D341Med (cell line): ENCODE results near the gene TRAPPC6A.
"Not testable (repeated sequence)": the region's sequence is repeated elsewhere in the genome, so short reads cannot be mapped to it uniquely, and the experiment has no call there.

ENCODE experiments used
- DNase-seq: peaks from one replicate; pipeline ENCODE4 v3.0.0; 2012; ENCODE audit warnings: low spot score

The TRAPPC6A gene

DNA sequence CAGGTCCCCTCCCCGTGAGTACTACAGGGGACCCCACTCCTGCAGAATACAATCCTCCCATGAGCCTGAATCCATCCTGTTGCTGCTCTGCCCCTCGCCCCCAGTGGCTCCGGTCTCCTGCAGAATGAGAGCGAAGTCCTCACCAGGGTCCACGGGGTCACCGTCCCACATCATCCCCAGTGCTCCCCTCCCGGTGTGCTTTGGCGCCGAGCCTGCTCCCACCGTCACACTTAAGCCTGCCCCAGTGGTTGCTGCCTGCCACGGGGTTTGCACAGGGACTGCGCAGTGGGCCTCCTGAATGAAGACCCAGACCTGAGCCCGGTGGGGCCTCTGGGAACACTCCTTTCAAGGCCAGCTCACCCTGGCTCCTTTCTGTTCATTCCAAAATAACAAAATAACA, 47.8 kb downstream of the TRAPPC6A start:
- DNase-seq: no peak

DNA sequence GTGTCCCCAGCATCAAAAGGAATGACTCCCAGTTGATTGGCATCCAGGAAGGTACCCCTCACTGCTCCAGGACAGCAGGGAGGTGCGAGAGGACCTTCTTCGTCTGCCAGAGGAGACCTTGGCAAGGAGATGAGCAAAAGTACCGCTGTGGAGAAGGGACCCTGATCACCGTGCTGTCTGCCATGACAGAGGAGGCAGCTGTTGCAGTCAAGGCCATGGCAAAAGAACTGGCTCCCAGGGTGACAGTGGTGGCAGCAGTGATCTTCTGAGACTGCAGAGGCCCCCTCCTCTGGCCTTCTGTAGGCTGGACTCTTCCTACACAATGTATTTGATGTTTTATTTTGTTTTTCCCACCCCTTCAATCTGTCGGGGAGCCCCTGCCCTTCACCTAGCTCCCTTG, 49.2 kb downstream of the TRAPPC6A start:
- DNase-seq: no peak

DNA sequence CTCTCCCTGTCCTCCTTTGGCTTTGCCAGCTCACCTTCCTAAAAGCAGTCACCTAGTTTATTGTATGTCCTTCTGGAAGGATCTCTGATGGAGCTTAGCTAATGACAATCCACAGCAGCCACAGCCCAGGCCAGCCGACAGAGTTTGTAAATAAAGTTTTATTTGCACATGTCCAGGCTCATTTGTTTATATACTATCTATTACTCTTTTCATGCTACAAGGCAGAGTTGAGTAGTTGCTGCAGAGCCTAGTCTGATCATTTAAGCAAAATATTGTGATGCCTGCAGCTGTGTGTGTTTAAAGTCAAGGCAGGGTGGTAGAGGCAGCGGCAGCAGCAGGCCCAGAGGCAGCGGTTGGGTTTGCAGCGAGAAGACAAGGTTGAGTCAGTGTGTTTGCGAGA, 49.9 kb downstream of the TRAPPC6A start:
- DNase-seq: no peak

DNA sequence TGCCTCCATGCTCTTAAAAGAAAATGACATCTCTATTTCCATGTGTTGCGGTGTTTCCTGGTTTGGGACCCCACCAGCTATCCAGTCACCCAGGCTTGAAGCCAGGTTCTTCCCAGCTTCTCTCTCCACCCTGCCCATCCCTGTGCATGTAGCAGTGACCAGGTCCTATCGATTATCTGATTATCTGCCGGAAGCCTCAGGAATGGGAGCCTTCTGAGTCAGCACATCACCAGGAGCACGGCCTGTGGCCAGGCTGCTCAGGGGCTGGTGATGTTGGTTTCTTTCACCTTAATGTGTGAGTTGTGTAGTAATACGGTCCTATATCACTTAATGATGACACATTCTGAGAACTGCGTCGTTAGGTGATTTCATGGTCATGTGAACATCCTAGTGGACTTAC, 51.4 kb downstream of the TRAPPC6A start:
- DNase-seq: no peak

DNA sequence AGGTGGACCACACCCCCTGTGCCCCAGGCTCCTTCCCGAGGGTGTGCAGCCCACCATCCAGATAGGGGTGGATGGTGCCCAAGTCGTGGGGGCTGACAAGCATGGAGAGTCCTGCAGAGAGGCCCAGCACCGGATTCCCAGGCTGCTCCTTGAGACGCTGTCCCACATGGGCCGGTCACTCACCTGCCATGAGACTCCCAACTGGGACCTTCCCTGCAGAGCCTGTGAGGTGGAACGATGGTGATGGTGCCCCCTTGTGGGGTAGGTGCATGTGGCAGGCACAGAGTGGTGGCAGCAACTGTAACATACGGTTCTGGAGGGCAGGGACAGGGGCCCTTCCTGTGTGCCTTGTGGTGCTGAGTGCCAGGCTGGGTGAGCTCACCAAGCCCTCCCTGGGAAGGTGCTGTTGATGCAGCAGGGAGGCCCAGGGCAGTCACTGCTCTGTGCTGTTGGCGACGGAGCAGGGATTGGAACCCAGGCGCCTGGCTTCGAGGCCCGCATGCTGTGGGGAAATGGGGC, 52.0 kb downstream of the TRAPPC6A start:
- peak; percentile 81 for DNase-seq

DNA sequence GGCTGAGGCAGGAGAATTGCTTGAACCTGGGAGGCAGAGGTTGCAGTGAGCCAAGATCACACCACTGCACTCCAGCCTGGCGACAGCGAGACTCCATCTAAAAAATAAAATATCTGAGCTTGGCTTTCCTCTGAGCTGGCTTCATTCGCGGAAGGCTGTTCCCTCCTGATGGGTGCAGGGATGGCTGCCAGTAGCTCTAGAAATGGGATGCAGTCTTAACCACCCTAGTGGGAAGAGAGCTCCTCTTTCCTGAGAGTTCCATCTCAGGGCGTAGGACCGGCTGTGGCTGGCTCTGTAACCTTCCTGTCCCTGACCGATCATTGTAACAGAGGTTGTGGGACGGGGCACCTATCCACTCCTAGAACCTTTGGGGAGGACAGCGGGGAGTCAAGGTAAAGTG, 52.7 kb downstream of the TRAPPC6A start:
- no peak for DNase-seq

DNA sequence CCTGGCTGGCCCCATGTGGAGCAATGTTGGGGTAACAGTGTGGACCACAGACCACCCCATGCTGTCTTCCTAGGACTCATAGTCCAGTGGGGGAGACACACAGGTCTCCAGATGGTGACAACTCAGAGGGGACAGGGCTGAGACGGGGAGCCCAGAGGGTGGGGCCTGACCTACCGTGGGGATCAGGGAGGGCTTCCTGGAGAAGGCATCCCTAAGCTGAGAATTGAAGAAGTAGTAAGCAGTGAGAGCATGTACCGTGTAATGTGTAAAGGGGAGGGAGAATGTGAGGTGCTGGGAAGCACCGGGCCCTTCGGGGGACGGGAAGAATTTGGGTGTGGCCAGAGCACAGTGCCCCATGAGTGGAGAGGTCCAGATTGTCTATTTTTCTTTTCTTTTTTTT, 54.0 kb downstream of the TRAPPC6A start:
- DNase-seq: no peak

DNA sequence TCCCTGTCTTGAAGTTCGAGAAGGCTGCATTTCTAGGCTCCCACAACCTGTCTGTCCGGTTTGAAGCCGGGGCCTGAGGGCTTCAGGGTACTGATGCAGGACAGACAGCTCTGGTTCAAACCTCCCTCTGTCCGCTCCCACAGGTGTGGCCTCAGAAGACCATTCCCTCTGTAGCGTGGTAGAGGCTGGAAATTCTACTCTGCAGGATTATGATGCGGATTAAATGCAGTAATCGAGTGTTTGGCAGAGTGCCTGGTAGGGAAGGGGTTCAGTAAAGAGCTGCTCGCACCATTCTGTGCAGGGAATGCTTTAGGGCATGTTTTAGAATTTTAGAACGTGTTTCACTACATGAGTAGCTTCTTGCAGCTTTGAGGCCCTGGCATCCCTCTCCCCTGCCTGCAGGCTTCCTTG, 54.6 kb downstream of the TRAPPC6A start:
- peak; percentile 74 for DNase-seq

DNA sequence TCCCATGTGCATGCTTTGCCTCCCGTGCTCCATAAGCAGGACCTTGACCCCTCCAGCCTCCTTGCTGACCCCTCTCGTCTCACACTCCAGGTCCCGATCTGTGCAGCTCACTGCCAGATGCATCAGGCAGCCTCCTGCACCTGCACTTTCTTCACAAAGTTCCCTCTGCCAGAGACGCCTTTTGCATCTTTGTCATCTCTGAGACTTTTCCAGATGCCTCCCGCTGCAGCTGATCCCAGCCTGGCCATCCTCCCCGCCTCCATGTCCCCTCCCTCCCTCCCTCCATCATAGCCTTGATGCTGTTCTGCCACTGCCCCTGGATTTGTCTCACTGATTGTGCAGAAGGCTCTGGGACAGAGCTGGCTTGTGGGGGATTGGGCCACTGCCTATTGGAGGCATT, 55.2 kb downstream of the TRAPPC6A start:
- no peak for DNase-seq

DNA sequence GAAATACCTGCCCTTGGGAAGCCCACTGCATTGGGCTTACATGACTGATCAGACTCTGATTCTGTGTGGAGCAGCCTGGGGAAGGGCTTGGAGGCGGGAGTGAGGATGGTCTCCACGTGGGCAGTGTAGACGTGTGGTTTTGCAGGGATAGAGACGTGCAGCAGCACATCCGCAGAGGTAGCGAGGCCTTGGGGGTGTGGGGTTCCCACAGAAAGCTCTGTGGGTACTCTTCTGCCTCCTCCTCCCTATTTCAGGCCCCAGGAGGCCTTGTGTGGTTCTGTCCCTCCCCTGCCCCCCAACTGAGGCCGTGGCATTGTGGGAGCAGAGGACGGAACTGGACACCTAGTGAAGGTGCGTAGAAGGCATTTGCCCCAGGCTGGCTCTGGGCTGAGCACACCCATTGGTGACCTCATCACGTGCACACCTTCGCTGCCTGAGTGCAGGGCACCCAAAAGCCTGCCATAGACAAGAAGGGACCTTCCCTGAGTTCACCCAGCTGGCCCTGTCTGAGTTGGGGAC, 56.2 kb downstream of the TRAPPC6A start:
- no peak for DNase-seq

DNA sequence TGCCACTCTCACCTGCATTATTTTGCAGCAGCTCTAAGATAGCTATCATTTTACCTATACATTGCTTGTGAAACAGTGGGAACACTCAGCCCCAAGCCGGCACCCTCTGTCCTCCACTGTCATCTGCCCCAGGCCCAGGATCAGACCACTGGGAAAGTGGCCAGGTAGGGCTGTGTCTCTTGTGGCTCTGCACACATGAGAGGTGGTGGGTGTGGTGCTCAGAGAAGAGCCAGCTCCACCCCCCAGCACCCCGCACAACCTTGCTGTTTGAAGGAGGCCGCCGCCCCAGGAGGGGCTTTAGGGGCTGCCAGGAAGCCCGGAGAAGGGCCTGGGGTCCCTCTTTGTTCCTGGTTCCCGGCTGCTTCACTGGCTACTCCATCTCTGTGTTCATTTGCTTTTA, 58.5 kb downstream of the TRAPPC6A start:
- no peak for DNase-seq

DNA sequence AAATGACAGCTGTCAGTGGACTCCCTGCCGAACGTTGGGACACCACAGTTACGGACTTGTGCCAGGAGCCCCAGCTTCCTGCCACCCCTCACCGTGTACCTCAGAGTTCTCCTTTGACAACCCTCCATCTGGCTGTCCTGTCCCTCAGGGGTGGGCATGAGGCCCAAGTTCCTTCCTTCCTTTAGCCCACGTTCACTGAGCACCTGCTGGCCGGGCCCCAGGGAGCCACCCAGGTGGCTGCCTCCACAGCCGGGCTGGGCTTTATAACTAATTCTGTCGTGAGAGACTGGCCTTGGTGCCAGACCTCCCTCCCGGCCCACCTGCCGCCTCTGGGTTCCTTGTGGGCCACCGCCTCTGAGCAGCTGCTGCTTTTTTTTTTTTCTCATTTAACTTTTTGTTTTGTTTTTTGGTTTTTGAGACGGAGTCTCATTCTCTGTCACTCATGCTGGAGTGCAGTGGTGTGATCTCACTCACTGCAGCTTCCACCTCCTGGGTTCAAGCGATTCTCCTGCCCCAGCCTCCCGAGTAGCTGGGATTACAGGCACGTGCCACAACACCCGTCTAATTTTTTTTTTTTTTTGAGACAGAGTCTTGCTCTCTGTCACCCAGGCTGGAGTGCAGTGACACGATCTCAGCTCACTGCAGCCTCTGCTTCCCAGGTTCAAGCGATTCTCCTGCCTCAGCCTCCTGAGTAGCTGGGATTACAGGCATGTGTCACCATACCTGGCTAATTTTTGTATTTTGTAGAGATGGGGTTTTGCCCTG, 59.3 kb downstream of the TRAPPC6A start:
- not testable (repeated sequence) for DNase-seq

DNA sequence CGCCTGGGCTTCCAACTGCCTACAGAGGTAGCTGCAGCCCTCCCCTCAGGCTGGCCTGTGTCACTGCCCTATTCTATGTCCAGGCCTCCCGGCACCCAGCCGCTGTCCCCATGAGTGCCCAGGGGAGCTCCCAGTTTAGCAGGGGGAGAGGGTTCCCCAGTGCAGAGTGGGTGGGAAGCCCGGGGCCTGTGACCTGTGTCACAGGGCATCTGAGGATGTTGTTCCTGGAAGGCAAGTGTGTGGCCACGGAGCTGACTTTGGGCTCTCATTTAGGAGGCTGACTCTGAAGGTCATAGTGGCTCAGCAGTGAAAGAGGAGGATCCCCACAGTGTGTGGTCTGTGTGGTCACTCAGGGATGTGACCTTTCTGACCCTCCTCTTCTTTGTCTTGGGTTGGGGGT, 59.9 kb downstream of the TRAPPC6A start:
- no peak for DNase-seq

DNA sequence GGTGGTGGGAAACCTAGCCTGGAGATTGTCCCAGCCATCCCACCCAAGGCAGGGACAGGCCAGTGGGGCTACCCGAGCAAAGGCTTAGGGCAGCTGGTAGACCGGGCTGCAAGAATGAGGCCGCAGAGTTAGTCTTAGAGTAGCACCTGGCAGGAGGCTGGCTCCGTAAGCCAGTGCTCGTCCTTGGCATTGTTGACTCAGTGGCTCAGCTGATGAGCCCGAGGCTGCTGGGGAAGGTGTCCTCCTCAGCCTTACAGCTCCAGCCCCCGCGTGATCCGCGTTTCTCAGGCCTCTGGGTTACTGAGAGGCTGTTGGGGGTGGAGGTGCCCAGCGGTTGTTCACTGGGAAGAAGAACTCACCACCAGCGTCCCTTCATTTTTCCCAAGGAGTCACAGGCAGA, 60.4 kb downstream of the TRAPPC6A start:
- DNase-seq: no peak

DNA sequence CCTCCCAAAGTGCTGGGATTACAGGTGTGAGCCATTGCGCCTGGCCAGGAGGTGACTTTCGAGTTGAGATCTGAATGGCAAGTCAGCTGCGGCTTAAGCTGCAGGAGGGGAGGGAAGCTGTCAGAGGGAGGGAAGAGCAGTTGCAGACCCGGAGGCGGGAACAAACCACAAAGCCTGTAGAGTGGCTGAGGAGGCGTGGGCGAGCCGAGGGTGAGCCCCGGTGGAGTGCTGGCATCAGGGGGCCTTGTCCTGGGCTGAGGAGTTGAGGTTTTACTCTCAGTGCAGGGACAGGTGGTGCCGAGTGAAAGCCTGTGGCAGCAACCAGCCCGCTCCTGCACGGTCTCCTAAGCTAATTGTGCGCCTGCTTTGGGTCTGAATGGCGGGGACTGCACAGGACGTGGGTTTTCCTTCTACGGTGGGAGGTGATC, 60.9 kb downstream of the TRAPPC6A start:
- DNase-seq: no peak

DNA sequence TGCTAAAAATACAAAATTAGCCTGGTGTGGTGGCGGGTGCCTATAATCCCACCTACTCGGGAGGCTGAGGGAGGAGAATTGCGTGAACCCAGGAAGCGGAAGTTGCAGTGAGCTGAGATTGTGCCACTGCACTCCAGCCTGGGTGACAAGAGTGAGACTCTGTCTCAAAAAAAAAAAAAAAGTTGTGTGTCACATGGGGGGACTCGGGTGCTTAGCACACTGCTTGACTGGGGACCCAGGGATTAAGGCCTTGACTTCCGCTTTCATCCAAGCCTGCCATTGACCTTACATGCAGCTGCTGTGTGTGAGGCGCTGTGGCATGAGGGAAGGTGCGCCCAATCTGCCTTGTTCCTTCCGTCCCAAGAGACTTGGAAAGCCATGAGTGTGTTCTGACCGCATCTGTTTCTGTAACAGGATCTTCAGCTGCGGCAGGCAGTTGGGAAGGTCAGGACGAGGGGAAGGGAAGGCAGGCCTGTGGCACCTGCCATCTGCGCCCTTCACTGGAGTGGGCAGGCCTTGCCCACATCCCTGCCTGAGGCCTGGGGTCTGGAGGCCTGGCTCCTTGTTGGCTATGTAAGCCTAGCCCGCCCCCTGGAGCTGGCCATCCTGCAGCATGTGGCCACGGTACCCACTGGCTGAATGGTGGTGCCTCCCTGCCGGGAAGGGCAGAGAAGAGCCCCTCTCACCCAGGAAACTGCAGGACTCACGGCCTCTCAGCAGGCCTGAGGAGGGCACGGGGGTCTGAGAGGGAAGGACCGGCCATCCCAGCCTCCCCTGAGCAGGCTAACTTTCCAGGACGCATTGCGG, 62.0 kb downstream of the TRAPPC6A start:
- peak; percentile 68 for DNase-seq

DNA sequence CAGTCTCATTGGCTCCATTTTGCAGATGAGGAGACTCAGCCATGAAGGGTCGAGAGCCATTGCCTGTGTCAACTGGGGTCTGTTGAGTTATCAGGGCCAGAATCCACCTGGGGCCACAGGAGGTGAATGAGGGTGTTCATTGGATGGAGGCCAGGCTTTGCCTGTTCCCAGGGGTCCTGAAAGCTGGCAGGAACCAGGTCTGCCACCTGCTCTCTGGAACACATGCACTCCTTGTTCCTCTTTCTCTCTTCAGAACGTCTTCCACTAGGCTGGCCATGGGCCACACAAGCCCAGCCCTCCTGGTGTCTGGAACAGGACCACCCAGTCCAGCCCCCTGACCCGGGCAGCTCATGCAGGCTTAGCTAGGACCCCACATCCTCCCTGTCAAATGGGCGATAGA, 63.9 kb downstream of the TRAPPC6A start:
- DNase-seq: no peak

DNA sequence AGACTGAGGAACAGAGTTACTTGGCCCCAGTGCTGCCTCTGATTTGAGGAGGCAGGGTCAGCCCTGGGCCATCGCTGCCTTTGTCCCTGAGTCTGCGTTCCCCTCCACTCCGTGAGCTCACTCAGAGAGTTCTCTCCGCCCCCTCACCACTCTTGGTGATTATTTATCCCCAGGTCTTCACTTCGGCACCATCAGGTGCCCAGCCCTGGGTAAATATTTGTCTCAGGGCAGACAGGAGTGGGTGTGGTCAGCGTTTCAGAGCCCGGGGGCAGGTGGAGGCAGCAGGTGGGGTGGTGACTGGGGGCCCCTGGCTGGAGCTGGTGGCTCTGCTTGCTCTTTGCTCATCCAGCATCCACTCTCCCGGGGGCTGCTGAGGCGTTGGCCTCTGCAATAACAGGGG, 64.4 kb downstream of the TRAPPC6A start:
- no peak for DNase-seq
